ENCODE data around the gene DGCR2.

Gene DGCR2

DNA sequence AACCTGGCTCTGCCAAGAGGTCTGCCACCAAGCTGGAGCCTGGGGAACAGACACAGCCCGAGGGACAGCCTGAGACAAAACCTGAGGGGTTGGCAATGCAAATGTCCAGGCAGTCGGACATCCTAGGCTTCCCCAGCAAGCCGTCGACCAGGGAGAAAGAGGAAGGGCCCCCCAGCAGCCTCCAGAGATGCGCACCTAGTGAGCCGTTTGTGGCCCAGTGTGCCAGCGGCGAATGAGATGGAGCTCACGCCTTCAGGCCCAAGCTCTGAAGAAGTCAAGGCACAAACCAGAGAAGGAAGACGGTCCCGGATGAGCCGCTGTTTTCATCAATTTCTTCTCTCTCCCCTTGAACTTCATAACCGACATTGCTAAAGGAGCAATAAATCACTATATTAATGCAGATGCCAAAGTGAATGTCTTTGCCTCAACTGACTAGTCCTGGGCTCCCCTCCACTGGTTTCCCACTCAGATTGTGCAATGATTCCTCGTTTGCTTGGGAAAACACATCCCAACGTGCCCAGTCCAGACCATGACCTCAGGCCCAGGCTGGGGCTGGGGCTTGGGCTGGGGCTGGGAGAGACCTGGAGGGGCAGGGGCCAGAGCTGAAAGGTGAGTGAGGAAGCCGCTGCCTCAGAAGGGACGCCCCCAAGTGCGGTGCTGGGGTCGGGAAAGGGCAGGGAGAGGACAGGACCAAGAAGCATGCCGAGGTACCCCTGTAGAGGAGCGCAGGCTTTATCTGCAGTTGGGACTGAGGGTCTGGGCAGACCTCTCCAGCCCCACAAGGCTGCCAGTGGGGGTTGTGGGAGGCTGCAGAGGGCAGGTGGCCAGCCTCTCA, 3.5 kb upstream of the DGCR2 start:
- no peak for DNase-seq

DNA sequence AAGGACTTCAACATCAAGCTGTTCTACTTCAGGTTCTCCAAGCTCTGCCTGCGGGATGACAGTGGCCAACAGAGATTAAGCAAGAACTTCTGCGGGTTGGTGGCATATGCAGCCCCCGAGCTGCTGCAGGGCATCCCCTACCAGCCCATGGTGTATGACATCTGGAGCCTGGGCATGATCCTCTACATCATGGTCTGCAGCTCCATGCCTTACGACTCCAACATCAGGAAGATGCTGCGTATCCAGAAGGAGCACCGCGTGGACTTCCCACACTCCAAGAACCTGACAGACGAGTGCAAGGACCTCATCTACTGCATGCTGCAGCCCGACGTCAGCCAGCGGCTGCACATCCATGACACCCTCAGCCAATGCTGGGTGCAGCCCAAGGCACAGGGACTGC, 2.8 kb upstream of the DGCR2 start:
- no peak for DNase-seq

DNA sequence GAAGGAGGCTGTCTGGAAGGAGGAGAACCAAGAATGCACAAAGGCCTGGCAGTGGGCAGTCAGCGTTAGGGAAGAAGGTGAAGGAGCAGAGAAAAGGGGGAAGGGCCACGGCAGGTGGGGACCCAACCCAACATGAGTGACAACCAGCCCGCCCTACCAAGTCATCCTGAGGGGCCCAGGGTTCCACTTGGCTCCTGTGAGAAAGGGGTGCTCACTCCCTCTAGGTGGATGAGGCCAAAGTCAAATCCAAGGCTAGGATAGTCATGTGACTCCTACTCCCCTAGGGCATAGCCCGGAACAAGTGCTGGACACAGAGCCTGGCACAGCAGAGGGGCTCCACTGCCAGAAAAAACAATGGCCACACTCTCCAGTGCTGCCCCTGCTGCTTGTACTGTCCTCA, 2.2 kb upstream of the DGCR2 start:
- no peak for DNase-seq

DNA sequence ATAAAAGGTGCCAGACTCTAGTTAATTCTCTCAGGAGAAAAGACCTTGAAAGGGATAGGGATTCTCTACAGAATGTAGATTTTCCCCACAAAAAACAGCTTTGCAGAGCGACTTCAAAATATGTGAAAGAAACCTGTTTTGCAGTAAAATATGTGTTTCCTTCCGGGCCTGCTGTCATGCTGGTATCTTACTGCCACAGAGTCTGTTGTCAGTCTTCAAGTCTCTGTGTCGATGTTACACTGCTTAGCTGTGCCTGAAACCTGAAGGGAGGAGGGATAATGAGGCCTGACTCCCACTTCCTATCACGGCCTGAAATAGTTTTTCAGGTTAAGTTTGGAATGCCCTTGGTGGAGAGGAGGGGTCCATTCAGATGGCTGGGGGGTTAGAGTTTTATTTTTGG, 1.7 kb upstream of the DGCR2 start:
- DNase-seq = no peak

DNA sequence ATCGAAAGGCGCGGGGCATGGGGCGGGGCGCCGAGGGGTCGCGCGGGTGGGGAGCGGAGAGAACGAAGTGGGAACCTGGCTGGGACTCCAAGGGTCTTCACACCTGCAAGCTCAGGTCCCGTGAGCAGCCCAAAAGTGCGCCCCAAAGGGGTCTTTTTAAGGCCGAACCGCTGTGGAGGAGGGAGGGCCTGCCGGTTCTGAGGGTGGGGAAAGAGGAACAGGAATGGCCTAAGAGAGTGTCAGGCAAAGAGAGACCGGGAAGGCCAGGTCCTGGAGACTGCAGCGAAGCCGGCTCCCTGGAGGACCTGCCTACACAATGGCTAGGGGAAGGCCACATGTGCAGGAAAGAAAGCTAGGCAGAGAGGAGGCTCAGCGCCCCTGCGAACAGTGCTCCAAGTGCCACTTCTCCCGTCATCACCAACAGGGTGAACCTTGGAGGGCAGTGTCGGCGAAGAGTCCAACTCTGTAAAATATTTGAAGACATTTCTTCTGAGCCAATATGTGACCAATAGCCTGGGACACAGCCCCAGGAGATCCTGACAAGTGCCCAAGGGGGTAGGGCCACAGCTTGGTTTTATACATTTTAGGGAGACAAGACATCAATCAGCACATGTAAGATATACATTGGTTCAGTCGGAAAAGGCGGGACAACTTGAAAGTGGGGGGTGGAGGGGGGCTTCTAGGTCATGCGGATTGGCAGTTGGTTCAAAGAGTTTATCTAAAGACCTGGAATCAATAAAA, 710 bp upstream of the DGCR2 start:
- no peak for DNase-seq

DNA sequence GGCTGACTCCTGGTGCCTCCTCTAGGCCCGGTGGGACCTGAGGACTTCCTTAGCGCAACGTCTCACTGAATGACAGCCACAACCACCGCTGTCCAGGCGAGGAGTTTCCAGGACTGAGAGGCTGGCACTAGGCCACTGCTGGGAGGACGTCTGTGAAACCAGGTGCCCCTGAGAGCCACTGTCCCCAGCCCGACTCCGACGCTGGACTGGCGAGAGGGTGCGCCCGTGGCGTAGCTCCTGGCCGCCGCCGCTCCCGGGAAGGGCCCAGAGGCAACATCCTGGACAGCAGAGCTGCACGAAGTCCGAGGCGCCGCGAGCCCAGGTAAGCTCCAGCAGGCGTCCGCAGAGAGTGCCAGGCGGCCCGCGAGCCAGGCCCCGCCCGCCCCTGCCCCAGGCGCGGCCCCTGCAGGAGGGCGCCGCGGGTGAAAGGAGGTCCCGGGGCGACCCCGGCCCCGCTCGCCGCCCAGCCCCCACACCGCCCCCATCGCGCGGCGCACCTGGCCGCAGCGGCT, 525 bp downstream of the DGCR2 start:
- peak; percentile 11 for DNase-seq

DNA sequence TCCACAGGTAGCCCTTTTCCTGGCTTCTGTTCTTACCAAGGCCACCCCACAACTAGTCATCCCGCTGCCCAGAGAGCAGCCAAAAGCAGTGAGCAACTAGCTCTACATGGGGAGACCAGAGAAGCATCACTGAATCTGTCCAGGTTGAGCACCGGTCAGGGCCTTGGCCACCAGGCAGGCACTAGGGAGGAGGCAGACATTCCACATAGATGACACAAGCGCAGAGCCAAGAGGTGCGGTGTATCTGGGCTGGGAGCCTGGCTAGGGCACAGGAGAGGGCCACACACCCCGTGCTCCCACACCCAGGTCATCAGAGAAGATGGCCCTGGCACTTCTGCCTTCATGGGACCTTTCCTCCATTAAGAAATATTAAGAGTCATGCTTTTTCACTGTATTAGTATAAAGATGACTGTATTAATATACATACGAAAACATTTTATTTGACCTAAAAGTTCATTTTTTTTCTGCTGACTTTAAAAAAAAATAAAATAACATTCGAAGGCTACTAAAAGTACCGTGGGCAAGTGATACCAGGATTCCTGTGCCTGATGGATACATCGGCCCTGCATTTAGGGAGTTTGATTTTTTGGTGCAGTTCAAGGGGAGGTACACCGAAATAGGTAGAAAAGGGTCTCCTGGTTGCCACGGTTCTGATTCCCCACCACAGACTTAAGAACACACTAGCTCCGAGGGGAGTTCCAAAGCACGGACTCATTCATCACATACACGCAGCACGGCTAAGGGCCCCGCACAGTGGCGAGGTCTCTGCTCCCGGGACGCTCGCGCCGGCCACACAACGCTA, 1.2 kb downstream of the DGCR2 start:
- no peak for DNase-seq

DNA sequence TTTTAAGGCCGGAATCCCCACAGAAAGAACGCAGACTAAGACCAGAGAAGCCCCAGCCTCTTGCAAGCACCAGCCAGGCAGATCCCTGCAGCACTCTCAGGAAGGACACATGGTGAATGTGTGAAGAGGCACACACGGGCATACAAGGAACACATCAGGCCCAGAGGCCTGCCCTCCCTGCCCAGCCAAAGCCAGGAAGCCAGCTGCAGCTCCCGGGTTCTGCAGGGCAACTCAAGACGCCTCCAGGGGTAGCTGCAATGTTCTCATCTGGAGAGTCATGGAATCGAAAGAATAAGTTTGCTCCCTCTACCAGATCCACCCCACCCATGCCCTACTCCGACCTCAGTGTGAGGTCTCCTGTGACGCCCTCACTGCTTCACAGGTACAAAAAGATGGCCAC, 2.3 kb downstream of the DGCR2 start:
- no peak for DNase-seq

DNA sequence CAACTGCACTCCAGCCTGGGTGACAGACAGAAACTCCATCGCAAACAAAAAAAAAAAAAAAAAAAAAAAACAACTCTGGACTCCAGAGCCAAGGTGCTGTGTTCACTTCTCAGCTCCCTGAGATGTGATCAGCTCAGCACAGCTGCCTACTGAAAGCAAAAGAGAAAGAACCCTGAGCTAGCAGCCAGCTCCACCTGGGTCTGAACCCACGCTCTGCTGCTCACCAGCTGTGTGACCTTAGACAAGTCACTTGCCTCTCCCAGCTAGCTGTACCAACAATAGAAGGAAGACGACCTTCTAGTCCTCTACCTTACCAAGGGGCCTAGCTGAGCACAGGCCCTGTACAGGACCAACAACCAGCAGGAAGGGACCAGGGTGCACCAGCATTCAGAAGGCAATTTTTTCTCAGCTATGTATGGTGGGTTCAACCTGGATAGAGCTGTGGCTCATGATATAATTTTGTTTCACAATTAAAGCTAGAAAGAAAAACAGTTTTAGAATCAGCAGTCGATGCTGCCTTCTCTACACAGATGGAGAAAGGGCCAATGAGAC, 3.8 kb downstream of the DGCR2 start:
- DNase-seq = no peak

DNA sequence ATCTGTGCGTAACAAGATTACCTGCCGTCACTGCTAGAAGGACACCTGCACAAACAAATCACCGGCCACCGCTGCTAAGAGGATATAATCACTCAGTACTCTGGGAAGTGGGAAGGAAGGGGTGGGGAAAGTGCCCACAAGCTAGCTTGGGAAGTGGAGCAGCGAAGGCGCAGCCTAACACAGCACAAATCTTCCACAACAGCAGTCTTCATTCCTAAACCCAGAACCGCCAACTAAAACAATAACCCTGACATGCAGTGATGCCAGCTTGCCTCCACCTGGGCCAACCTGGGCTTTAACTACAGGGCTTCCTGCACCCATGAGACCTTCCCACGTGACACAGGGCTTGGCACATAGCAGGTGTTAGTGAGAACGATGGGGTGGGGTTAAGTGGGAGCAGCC, 5.1 kb downstream of the DGCR2 start:
- peak; percentile 81 for DNase-seq

DNA sequence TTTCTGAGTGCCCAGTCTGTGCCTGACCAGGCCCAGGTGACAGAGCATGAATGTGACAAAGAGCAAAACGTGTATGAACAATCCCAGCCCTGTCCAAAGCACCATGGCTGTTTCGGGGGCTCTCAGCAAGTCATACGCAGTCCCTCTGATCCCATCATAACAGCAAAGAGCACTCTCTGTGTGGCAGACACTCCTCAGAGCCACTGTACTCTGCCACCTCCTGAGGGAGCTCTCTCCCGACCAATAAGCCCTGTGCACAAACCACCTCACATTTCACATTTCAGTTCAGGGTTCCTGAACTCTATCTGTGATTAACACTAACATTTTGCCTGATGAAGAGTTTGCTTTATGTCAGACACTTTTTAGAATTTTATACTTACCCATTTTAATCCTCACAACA, 6.6 kb downstream of the DGCR2 start:
- DNase-seq = no peak

DNA sequence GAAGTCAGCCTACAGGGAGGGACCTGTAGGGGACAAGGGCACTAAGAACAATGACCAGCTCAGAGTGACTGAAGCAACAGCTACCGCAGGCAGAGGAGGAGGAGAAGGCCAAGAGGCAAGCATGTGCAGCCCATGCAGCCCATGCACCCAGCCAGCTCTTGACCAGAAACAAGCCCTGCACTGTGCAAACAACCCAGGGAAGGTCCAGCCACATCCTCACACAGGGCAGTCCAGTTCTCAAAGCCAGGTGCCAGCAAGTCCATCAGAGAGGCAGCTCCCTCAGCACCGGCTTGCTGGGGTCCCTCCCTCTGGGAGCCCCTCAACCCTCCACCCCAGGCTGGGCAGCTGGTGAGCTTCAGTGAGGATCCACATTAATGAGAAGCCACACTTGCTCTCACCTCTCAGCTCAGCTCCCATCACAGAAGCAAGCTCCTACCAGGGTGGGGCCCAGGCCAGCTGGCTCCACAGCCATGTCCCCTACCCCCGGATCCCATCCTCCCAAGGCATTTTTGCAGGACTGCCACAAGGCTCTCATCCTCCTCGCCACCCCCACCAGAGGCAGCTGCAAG, 7.1 kb downstream of the DGCR2 start:
- DNase-seq = no peak

DNA sequence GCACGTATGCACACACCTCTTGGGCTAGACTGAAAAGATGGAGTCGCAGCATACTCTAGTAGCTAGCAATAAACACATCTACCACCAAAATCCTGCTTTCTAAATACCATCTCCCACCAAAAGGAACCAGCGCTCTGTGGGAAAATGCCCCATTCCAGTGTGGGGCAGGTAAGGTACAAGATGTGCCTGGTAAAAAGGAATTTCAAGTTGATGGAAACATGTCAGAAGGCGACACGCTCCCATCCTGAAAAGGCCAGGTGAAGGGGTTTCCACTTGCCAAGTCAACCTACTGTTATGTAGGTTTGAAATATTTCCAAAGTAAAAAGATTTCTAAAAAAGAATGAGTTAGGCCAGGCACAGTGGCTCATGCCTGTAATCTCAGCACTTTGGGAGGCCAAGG, 8.8 kb downstream of the DGCR2 start:
- DNase-seq = no peak

DNA sequence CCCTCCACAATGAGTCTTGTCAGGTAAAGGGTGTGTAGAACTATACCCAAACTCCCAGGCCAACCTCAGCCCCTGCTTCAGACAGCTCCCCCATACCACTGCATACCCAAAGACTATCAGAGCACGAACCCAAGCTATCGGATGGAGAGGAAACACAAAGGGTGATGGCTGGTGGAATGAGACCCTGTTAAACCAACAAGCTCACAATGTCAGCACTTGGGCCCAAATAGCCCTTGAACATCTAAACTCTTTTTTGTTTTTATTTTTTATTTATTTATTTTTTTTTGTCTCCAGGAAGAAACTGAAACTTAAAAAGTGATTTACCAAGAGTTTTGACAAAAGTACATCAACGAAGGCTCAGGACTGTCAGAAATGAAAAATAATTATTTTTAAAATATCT, 10.6 kb downstream of the DGCR2 start:
- no peak for DNase-seq

DNA sequence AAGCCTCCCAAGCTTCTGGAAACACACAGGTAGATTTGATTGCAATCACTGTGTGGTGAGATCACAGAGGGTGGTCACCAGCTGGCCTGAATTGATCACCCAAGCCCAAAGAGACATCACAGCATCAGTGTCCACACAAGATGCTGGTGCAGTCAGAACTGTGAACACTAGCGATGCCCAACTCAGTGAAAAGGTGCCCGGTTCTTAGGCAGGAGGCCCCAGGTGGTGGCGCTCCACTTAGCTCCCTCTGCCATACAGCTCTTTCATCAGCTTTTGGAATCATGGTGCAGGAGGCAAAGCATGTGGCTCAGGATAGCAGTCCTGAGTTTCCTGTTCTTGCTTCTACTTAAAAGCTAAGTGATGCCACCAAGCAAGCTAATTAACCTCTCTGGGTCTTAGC, 11.1 kb downstream of the DGCR2 start:
- no peak for DNase-seq

DNA sequence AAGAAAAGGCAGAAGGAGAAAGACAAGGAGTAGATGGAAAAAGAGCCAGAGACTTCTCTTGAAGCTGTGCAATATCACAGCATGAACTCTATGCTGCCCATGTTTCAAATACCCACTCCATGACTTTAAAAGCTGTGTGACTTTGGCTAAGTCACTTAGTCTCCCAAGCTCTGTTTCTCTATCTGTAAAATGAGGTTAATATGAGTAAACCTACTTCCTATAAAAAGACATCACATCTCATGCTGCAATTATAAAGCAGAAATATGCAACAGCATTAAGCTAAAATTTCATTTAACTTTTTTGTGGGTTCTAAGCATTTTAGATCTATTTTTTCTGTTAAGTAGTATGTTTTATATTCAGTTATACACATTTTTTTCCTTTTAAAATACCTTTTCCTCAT, 11.6 kb downstream of the DGCR2 start:
- DNase-seq = no peak

DNA sequence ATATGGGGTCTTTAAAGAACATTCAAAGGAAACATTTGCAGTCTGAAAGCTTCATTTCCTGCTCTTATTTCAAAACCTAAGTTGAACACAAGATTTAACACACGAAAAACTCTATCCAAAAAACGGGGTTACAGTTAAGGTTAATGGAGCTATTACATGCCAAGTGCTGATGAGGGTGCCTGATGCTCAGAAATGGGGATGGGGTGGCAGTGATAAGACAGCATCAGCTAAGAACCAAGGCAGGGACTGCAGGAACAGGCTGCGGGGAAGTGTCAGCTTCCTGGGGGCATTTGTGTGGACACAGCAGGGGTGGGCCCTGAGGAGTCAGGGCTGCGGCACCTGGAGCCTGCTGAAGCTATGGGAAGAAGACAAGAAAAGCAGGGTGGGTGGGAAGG, 12.2 kb downstream of the DGCR2 start:
- no peak for DNase-seq

DNA sequence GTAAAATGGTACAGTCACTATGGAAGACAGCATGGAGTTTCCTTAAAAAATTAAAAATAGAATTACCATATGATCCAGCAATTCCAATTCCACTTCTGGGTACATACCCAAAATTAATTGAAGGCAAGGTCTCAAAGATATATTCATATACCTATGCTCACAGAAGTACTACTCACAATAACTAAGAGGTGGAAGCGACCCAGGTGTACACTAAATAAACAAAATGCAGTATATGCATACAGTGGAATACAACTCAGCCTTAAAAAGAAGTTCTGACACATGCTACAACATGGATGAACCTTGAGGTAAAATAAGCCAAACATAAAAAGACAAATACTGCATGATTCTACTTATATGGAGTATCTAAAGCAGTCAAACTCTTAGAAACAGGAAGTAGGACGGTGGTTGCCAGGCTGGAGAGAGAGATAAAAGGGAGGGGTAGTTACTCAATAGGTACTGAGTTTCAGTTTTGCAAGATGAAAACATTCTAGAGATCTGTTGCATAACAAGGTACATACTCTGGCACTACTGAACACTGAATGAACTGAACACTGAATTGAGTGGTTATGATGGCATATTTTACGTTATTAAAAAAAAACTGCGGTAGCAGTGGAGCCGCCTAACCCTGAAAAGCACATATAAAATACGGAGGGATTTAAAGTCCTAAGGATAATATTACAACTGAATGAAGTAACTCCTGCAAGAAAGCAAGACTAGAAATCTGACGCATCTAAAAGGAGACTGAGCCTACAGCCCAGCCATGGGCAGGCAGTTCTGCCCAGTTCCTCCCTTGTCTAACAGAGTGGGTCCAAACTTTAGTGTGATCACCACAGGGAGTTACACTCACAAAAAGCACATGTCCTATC, 12.8 kb downstream of the DGCR2 start:
- no peak for DNase-seq

DNA sequence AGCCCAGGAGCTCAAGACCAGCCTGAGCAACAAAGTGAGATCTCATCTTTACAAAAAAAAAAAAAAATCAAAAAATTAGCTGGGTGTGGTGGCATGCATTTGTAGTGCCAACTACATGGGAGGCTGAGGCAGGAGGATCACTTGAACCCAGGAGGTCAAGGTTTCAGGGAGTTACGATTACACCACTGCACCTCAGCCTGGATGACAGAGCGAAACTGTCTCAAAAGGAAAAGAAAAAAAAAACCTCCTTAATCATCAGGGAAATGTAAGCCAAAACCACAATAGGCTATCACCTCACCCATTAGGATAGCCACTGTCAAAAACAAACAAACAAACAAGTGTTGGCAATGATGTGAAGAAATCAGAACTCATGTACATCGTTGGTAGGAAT, 13.4 kb downstream of the DGCR2 start:
- no peak for DNase-seq

DNA sequence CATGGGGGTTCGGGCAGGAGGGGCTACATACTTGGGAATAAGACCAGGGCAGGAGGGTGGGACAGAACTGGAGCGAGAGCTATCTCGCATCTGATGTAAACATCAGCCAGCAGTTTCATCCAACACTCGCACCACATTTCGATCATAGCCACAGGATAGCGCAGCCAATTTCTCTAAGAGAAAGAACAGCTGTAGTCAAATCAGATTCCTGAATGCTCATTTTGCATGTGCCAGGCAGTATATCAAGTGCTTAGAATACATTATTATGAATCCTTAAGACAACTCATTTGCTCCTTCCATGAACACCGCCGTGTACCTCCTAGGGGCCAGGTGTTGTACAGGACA, 14.5 kb downstream of the DGCR2 start:
- DNase-seq = no peak

DNA sequence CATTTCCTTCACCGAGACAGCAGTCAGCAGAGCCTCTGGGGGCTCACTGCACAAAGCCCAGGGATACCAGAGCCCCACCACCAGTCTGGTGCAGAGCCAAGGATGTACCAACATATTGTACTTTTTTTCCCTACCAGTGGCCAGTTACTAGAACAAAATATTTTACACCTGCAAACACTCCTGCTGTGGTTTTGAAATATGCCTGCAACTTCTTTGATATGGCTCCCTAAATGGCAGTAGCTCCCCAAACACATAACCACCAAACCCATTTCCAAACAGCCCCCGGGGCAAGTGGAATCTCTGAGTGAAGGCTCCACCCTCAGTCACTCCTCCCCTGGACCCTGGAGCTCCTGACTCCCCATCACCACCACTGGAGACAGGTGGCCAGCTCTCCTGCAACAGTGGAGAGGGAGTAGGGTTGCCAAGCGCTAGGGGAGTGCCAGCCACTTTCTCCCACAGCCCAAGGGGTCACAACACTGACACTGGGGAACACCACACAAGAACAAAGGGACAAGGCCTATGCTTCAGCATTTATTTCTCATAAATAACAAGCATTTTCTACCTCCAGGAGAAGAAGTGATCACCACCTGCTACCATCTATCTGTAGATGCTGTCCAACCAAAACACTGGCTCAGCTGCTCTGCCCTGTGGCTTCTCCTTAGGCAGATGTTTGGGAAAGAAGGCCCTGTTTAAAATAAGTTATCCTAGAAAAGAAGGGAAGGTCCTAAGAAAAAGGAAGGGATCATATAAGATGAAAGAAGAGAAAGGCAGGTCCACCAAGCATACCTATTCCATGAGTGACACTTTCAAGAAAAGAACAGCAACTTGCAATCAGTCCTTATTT, 15.1 kb downstream of the DGCR2 start:
- DNase-seq = no peak
